Mammary epithelial cell (primary cell): ENCODE results near the gene SLX4.

ENCODE experiments used
- EZH2 ChIP-seq: IDR thresholded peaks from 2 replicates; pipeline ENCODE4 v1.6.1; 2012; ENCODE audit warnings: low read length, inconsistent platforms, borderline replicate concordance
- TF ChIP-seq, protein P1 (sequence below), 2 donors: IDR thresholded peaks in 1 of 2; conservative IDR thresholded peaks in 1 of 2; 2 replicates each; pipeline ENCODE4 v1.5.1; 2011 to 2012; ENCODE audit warnings: inconsistent platforms in 2 of 2, low read length in 2 of 2, mild to moderate bottlenecking in 2 of 2, control low read depth in 1 of 2, low read depth in 1 of 2; ENCODE audit not compliant: insufficient read depth in 1 of 2; ENCODE audit errors: extremely low read depth in 1 of 2

- no peak for TF ChIP-seq EZH2
- TF ChIP-seq, protein P1, sequence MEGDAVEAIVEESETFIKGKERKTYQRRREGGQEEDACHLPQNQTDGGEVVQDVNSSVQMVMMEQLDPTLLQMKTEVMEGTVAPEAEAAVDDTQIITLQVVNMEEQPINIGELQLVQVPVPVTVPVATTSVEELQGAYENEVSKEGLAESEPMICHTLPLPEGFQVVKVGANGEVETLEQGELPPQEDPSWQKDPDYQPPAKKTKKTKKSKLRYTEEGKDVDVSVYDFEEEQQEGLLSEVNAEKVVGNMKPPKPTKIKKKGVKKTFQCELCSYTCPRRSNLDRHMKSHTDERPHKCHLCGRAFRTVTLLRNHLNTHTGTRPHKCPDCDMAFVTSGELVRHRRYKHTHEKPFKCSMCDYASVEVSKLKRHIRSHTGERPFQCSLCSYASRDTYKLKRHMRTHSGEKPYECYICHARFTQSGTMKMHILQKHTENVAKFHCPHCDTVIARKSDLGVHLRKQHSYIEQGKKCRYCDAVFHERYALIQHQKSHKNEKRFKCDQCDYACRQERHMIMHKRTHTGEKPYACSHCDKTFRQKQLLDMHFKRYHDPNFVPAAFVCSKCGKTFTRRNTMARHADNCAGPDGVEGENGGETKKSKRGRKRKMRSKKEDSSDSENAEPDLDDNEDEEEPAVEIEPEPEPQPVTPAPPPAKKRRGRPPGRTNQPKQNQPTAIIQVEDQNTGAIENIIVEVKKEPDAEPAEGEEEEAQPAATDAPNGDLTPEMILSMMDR (conservative IDR thresholded peaks at IDR 0.05 in 1 of 2, IDR thresholded peaks at IDR 0.05 in 1 of 2; ENCODE audit: extremely low read depth in 1 of 2, insufficient read depth in 1 of 2, low read depth in 1 of 2, low read length in 2 of 2) = no peak
Measured at GRCh38 chr16:3625331-3625730, 13.9 kb upstream of the SLX4 start.
